BLaER1 treated with 17β-estradiol and CSF1 and Interleukin-3, amounts not matched to agents 10 nM and 100 nM (cell line): ENCODE results near the gene ABLIM2.

ENCODE experiments used
- H3K27ac ChIP-seq, 11 experiments: shearing (Covaris generic); formaldehyde crosslinking; 2 replicates each; pipeline ENCODE4 v1.8.1; 2022
- H3K27me3 ChIP-seq, 11 experiments: shearing (Covaris generic); formaldehyde crosslinking; 2 replicates each; pipeline ENCODE4 v1.8.1; 2022
- H3K36me3 ChIP-seq, 11 experiments: shearing (Covaris generic); formaldehyde crosslinking; 2 replicates each; pipeline ENCODE4 v1.8.1; 2022
- H3K4me1 ChIP-seq, 10 experiments: shearing (Covaris generic); formaldehyde crosslinking; 2 replicates each; pipeline ENCODE4 v1.8.1; 2022
- H3K4me2 ChIP-seq, 11 experiments: shearing (Covaris generic); formaldehyde crosslinking; 2 replicates each; pipeline ENCODE4 v1.8.1; 2022
- H3K4me3 ChIP-seq, 10 experiments: shearing (Covaris generic); formaldehyde crosslinking; 2 replicates each; pipeline ENCODE4 v1.8.1; 2022
- H3K9ac ChIP-seq, 11 experiments: shearing (Covaris generic); formaldehyde crosslinking; 2 replicates each; pipeline ENCODE4 v1.8.1; 2022
- H3K9me3 ChIP-seq, 11 experiments: shearing (Covaris generic); formaldehyde crosslinking; replicated peaks in 1 of 11; 2 replicates each; pipeline ENCODE4 v1.8.1; 2022
- H4K20me1 ChIP-seq, 11 experiments: shearing (Covaris generic); formaldehyde crosslinking; 2 replicates each; pipeline ENCODE4 v1.8.1; 2022
- Cebpa-rat ChIP-seq, 11 experiments: shearing (Covaris generic); IDR thresholded peaks; 2 replicates each; pipeline ENCODE4 v1.8.1; 2022

Gene ABLIM2

GRCh38 chr4:8118035-8118434 lies 40.6 kb downstream of the ABLIM2 start:
- Histone ChIP-seq H3K9ac (peak overlapping the region in 3 of 11 experiments; percentile 3 to 48 (median 23); a peak in 3 of 22 replicates), H3K9me3 (peaks cover 0 to 5% (median 0%) of the 10 kb centered on the region in 11 experiments; a peak in 1 of 22 replicates), H3K27me3 (peaks cover 0 to 3% (median 0%) of the 10 kb centered on the region in 11 experiments; a peak in 2 of 22 replicates), H4K20me1 (0 out of 22 replicates have a peak, but pooled peaks cover 0 to 12% (median 0%) of the 10 kb centered on the region in 11 experiments), H3K27ac (peak overlapping the region in 3 of 11 experiments; percentile 1 to 59 (median 51); a peak in 5 of 22 replicates), H3K36me3 (no peaks in the 10 kb centered on the region), H3K4me3 (no peak overlapping the region), H3K4me1 (peaks cover 23 to 99% (median 93%) of the 10 kb centered on the region in 10 experiments), H3K4me2 (peak overlapping the region in 9 of 11 experiments; percentile 15 to 86 (median 57); a peak in 17 of 22 replicates)
- TF ChIP-seq Cebpa-rat (IDR thresholded peaks at IDR 0.05), result no peak

DNA sequence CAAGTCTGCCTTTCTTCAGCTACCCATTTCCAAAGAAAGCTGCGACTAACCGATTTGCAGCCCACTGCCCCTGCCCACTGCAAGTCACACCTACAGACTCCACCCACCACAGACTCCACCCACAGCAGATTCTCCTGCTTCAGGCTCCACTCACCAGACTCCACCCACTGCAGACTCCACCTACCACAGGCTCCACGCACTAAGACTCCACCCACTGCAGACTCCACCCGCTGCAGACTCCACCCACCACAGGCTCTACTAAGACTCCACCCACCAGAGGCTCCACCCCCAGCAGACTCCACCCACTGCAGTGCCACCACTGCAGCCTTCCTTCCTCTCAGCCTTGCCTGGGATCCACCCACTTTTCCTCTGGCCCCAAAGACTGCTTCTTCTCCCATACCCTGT lies 41.3 kb downstream of the ABLIM2 start:
- TF ChIP-seq Cebpa-rat (IDR thresholded peaks at IDR 0.05), result no peak
- H3K4me2 ChIP-seq, result peak overlapping the region in 9 of 11 experiments; percentile 15 to 86 (median 57); a peak in 17 of 22 replicates

DNA sequence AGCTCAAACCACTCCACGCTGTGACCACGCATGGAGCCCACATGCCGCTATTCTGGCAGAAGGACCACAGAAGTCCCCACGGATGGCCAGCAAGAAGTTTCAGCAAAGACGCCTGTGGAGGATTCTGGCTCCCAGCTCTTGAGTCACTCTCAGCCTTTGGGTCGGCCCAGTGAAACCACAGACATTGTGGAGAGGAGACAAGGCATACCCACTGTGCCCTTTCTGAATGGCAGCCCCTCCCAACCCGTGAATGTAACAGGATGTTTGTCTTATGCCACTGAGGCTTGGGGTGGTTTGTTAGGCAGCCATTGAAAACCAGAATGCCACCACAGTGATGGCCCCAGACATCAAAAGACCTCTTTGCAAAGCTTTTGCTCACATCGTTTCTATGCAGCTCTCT lies 42.7 kb downstream of the ABLIM2 start:
- no peak overlapping the region for H3K4me3 ChIP-seq
- H4K20me1 ChIP-seq, result 0 out of 22 replicates have a peak, but pooled peaks cover 0 to 23% (median 0%) of the 10 kb centered on the region in 11 experiments
- peak overlapping the region in 9 of 11 experiments; percentile 23 to 86 (median 65); a peak in 17 of 22 replicates for H3K4me2 ChIP-seq
- no peak overlapping the region for H3K27ac ChIP-seq
- H3K4me1 ChIP-seq, result peaks cover 13 to 95% (median 86%) of the 10 kb centered on the region in 10 experiments
- no peaks in the 10 kb centered on the region for H3K36me3 ChIP-seq
- peaks cover 0 to 22% (median 13%) of the 10 kb centered on the region in 11 experiments; a peak in 11 of 22 replicates for H3K27me3 ChIP-seq
- peaks cover 0 to 5% (median 0%) of the 10 kb centered on the region in 11 experiments; a peak in 1 of 22 replicates for H3K9me3 ChIP-seq
- TF ChIP-seq Cebpa-rat (IDR thresholded peaks at IDR 0.05), result no peak
- H3K9ac ChIP-seq, result no peak overlapping the region

More for the DNA sequence above, 41.3 kb downstream of the ABLIM2 start:
- peaks cover 23 to 99% (median 92%) of the 10 kb centered on the region in 10 experiments for H3K4me1 ChIP-seq
- H3K9ac ChIP-seq, result no peak overlapping the region
- 0 out of 22 replicates have a peak, but pooled peaks cover 0 to 20% (median 0%) of the 10 kb centered on the region in 11 experiments for H4K20me1 ChIP-seq
- H3K27ac ChIP-seq, result peak overlapping the region in 1 of 11 experiments; percentile 59; a peak in 1 of 22 replicates
- peaks cover 0 to 5% (median 0%) of the 10 kb centered on the region in 11 experiments; a peak in 1 of 22 replicates for H3K9me3 ChIP-seq
- peaks cover 0 to 8% (median 4%) of the 10 kb centered on the region in 11 experiments; a peak in 5 of 22 replicates for H3K27me3 ChIP-seq
- no peak overlapping the region for H3K4me3 ChIP-seq
- H3K36me3 ChIP-seq, result no peaks in the 10 kb centered on the region

DNA sequence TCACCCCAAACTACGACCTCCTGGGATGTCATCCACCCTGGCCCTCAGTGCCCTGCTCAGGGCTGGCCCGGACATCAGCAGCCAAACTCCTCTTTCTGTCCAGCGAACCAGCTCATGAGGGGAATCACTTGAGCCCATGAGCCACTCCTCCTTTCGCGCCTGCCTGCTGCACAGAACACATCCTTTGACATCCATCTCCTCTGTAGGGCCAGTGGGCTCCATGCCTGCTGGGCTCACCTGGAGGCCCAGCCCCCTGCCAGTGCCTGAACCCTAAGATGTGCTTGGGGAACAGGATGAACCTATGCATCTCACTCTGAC lies 43.5 kb downstream of the ABLIM2 start:
- H3K9ac ChIP-seq, result no peak overlapping the region
- no peaks in the 10 kb centered on the region for H3K36me3 ChIP-seq
- peaks cover 0 to 25% (median 13%) of the 10 kb centered on the region in 11 experiments; a peak in 11 of 22 replicates for H3K27me3 ChIP-seq
- peaks cover 0 to 5% (median 0%) of the 10 kb centered on the region in 11 experiments; a peak in 1 of 22 replicates for H3K9me3 ChIP-seq
- H4K20me1 ChIP-seq, result 0 out of 22 replicates have a peak, but pooled peaks cover 0 to 23% (median 0%) of the 10 kb centered on the region in 11 experiments
- no peak overlapping the region for H3K27ac ChIP-seq
- no peak for TF ChIP-seq Cebpa-rat (IDR thresholded peaks at IDR 0.05)
- H3K4me3 ChIP-seq, result no peak overlapping the region
- peak overlapping the region in 9 of 11 experiments; percentile 29 to 86 (median 65); a peak in 18 of 22 replicates for H3K4me2 ChIP-seq
- H3K4me1 ChIP-seq, result peaks cover 13 to 94% (median 84%) of the 10 kb centered on the region in 10 experiments

DNA sequence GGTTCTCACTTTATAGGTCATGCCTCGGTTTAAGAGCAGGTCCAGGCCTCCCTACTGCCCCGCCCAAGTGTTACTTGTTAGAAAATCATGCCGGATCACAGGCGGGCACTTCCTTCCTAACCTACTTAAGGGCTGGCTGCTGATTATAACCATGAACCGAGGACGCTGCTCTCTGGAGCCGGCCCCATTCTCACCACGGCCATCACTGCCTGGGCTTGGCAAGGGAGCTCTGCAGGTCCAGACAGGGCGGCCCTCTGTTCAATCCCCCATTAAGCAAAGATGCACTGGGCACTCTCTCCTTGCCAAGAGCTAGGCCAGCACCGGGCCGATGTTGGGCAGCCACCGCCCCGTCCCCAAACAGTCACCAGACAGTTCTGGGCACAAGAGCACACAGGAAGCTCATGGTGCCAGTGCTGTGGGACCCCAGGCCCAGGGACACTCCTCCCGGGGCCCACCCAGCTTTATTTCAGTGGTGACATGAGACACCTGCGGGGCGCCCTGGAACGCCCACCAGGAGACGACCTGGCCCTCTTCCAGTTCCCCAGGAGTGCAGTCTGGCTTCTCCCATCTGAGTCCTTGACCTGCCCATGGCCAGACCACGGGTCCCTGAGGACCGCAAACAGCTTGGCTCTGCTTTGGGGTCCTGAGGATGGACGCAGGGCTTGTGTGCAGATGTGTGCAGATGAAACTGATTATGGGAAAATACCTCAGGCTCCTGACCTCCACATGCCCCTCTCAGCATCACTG lies 44.0 kb downstream of the ABLIM2 start:
- Histone ChIP-seq H3K27ac (no peak overlapping the region), H3K36me3 (no peaks in the 10 kb centered on the region), H3K9me3 (peaks cover 0 to 5% (median 0%) of the 10 kb centered on the region in 11 experiments; a peak in 1 of 22 replicates), H4K20me1 (0 out of 22 replicates have a peak, but pooled peaks cover 0 to 23% (median 0%) of the 10 kb centered on the region in 11 experiments), H3K27me3 (peaks cover 0 to 25% (median 13%) of the 10 kb centered on the region in 11 experiments; a peak in 11 of 22 replicates), H3K4me3 (no peak overlapping the region), H3K4me2 (peak overlapping the region; percentile 13 to 86 (median 54); a peak in 19 of 22 replicates), H3K9ac (0 out of 22 replicates have a peak overlapping the region, but pooled peaks of 2 of the 11 experiments have one; percentile 7 to 11), H3K4me1 (peaks cover 13 to 94% (median 84%) of the 10 kb centered on the region in 10 experiments)
- no peak for TF ChIP-seq Cebpa-rat (IDR thresholded peaks at IDR 0.05)

GRCh38 chr4:8113611-8114377 lies 44.8 kb downstream of the ABLIM2 start:
- H3K9ac ChIP-seq, result peak overlapping the region in 2 of 11 experiments; percentile 7 to 11; a peak in 1 of 22 replicates
- peaks cover 0 to 31% (median 16%) of the 10 kb centered on the region in 11 experiments; a peak in 14 of 22 replicates for H3K27me3 ChIP-seq
- no peak overlapping the region for H3K27ac ChIP-seq
- H3K36me3 ChIP-seq, result no peaks in the 10 kb centered on the region
- TF ChIP-seq Cebpa-rat (IDR thresholded peaks at IDR 0.05), result no peak
- peaks cover 13 to 94% (median 85%) of the 10 kb centered on the region in 10 experiments for H3K4me1 ChIP-seq
- H3K9me3 ChIP-seq, result peaks cover 0 to 5% (median 0%) of the 10 kb centered on the region in 11 experiments; a peak in 1 of 22 replicates
- peaks cover 0 to 23% (median 0%) of the 10 kb centered on the region in 11 experiments; a peak in 3 of 22 replicates for H4K20me1 ChIP-seq
- H3K4me2 ChIP-seq, result peak overlapping the region; percentile 13 to 86 (median 54); a peak in 18 of 22 replicates
- no peak overlapping the region for H3K4me3 ChIP-seq

GRCh38 chr4:8112672-8113071 lies 45.9 kb downstream of the ABLIM2 start:
- Histone ChIP-seq H4K20me1 (peaks cover 0 to 23% (median 0%) of the 10 kb centered on the region in 11 experiments; a peak in 5 of 22 replicates), H3K9me3 (peaks cover 0 to 5% (median 0%) of the 10 kb centered on the region in 11 experiments; a peak in 1 of 22 replicates), H3K27me3 (peaks cover 0 to 42% (median 16%) of the 10 kb centered on the region in 11 experiments; a peak in 15 of 22 replicates), H3K4me2 (peak overlapping the region in 9 of 11 experiments; percentile 18 to 86 (median 65); a peak in 13 of 22 replicates), H3K9ac (no peak overlapping the region), H3K4me1 (peaks cover 12 to 94% (median 84%) of the 10 kb centered on the region in 10 experiments), H3K36me3 (no peaks in the 10 kb centered on the region), H3K27ac (no peak overlapping the region), H3K4me3 (no peak overlapping the region)
- TF ChIP-seq Cebpa-rat (IDR thresholded peaks at IDR 0.05), result no peak
